WI38 (cell line): ENCODE data around the gene RNF208.

Source experiments
- H3K4me3 ChIP-seq: 2 replicates; pipeline ENCODE4 v1.5.1; 2011; ENCODE audit warnings: low read depth, mild to moderate bottlenecking, control low read depth, low read length
- CTCF ChIP-seq: IDR thresholded peaks from 2 replicates; pipeline ENCODE4 v1.5.1; 2012; ENCODE audit warnings: low read depth, mild to moderate bottlenecking, control low read depth, low read length

RNF208 gene

GRCh38 chr9:137235424-137236237, 13.6 kb upstream of the RNF208 start:
- H3K4me3 ChIP-seq, result no peak overlapping the region
- no peak for TF ChIP-seq CTCF

- TF ChIP-seq CTCF, result no peak
- H3K4me3 ChIP-seq, result no peak overlapping the region
Observed at GRCh38 chr9:137234758-137235423, 12.9 kb upstream of the RNF208 start.

- H3K4me3 ChIP-seq, result no peak overlapping the region
- TF ChIP-seq CTCF, result no peak
Observed at GRCh38 chr9:137234055-137234697, 12.1 kb upstream of the RNF208 start.

- H3K4me3 ChIP-seq, result no peak overlapping the region
- TF ChIP-seq CTCF, result no peak
Observed at GRCh38 chr9:137233143-137233980, 11.3 kb upstream of the RNF208 start.

DNA sequence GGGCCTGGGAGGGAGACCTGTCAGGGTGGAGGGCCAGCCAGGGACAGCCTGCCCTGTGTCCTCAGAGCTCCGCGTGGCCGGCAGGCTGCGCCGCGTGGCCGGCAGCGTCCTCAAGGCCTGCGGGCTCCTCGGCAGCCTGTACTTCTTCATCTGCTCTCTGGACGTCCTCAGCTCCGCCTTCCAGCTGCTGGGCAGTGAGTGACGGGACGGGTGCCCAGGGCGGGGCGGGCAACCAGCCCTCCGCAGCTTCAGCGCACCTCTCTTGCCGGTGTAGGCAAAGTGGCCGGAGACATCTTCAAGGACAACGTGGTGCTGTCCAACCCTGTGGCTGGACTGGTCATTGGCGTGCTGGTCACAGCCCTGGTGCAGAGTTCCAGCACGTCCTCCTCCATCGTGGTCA, 10.5 kb upstream of the RNF208 start:
- no peak for TF ChIP-seq CTCF
- H3K4me3 ChIP-seq, result no peak overlapping the region

- no peak for TF ChIP-seq CTCF
- no peak overlapping the region for H3K4me3 ChIP-seq
Observed at GRCh38 chr9:137232101-137232500, 10.1 kb upstream of the RNF208 start.
